ENCODE data around the gene PUS10. TPM values are rescaled to one million over a fixed set of nuclear protein-coding genes. Genes with fewer than 3 reads are reported as not detected.
"Not testable (repeated sequence)": the region's sequence is repeated elsewhere in the genome, so short reads cannot be mapped to it uniquely, and the experiment has no call there.

Gene PUS10, protein sequence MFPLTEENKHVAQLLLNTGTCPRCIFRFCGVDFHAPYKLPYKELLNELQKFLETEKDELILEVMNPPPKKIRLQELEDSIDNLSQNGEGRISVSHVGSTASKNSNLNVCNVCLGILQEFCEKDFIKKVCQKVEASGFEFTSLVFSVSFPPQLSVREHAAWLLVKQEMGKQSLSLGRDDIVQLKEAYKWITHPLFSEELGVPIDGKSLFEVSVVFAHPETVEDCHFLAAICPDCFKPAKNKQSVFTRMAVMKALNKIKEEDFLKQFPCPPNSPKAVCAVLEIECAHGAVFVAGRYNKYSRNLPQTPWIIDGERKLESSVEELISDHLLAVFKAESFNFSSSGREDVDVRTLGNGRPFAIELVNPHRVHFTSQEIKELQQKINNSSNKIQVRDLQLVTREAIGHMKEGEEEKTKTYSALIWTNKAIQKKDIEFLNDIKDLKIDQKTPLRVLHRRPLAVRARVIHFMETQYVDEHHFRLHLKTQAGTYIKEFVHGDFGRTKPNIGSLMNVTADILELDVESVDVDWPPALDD
- 10 to 100 TPM in 1 of 2 donors, 1 to 10 TPM in 1; 8.5 to 13.4 TPM for total RNA-seq

DNA sequence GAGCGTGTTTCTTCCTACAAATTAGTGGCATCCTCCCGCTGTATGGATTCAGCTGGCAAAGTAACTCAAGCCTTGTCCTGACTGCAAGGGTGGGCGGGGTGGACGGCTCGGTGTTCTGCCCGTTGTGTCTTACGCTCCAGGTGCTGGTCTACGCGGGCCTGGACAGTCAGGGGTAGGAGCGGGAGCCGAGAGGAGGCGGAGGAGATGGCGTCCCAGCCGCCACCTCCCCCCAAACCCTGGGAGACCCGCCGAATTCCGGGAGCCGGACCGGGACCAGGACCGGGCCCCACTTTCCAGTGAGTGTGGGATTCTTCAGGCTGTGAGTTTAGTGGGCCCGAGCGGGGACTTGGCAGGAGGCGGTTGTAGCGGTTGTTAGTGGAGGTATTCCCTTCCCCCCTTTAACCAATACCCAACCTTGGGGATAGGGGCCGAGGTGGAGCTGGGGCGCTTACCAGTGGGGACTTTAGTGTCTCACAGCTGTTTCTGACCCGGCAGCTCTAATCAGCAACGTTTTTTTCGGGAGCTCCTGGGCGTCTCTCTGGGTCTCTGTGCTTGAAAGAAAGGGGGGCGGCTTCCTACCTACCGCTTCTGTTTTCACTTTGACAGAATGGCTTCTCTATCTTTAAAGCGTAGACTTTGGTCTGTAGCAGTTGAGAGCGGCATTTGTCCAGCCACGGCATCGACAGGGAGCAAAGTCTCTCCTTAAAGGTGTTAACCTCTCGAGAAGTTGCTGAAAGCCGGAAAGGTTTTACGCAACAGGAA lies at the start of gene PUS10, which contains the start of gene PEX13:
PUS10 (minus strand) TSS at position 700 of the 762 bp plus-strand sequence. CDS start 6,365 bp downstream, outside the sequence.
PEX13 (plus strand) TSS at position 165 of the 762 bp plus-strand sequence; CDS start at position 205, 40 bp downstream.
- H3K27ac Mint-ChIP-seq = peak within 1 kb of the TSS; percentile 96 to 100
- ATAC-seq (peak; percentile 60 to 85), DNase-seq (ENCODE audit: low spot score in 2 of 2) (peak in 1 of 2 donors; percentile 68)
- no peaks in the 10 kb centered on the region for H3K9me3 Mint-ChIP-seq
- peaks cover 23 to 32% of the 10 kb centered on the region in 2 donors for H3K36me3 Mint-ChIP-seq

DNA sequence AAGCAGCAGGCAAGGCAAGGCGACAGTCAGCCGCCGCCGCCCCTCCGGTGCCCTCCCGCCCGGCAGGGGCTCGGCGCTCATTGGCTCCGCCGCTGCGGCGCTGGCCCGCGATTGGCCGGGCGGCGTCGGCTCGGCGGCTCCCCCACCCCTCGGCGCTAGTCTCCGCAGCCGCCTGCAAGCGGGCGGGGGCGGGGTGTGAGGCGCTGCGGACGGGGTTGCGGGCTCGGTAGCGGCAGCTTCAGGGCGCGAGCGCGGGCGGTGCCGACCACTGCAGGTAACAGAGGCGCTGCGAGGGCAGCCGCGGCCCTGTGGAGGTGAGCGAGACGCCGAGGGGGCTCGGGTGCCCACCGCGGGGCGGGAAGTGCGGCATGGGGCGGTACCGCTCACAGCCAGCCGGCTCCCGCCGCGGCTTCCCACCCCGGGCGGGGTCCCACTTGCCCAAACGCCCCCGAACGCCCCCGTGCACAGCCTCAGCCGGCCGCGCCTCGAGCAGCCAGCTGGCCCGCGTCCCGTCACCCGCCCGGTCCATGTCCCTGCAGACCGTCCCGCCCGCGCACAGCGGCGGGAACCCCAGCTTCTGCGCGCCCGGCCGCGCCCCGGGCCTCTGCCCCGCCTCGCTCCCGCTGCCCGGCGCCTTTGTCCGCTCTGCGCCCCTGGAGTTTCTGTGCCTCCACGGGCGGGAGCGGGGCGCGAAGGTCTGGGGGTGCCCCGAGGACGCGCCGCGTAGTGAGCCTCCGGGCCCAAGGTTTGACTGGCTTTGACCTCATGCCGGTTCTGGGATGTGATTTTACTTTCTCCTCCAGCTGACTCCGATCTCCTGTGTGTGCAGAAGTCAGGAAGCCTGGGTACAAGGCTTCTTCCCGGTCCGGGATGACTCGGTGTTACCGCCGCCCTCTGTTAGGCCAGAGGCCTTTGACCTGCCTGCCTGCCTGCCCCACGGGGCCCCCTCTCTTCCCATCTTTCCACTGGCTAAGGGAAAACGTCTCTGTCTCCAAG lies 48.0 kb upstream of the PUS10 start, which contains the start of gene SANBR:
SANBR (plus strand) TSS at position 158 of the 996 bp plus-strand sequence. CDS start 4,480 bp downstream, outside the sequence.
- DNase-seq (ENCODE audit: low spot score in 2 of 2) (peak; percentile 86 to 90), ATAC-seq (peak; percentile 96 to 98)
- no peak within 1 kb of the TSS for H3K27ac Mint-ChIP-seq
- H3K36me3 Mint-ChIP-seq = no peaks in the 10 kb centered on the region
- no peaks in the 10 kb centered on the region for H3K9me3 Mint-ChIP-seq

DNA sequence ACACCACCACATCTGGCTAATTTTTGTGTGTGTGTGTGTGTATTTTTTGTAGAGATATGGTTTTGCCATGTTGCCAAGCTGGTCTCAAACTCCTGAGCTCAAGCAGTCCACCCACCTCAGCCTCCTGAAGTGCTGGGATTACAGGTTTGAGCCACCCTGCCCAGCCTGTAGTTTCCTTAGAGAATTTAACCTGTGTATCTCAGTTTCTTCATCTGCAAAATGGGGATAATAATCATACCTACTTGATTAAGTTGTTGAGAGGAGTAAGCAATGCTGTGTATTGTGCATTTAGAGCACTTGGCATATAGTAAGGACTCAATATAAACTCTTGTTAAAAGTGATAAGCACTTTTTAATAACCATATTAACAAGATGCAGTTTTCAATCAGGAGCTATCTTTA lies 41.3 kb upstream of the PUS10 start:
- no peak for DNase-seq (ENCODE audit: low spot score in 2 of 2)
- ATAC-seq = no peak
- peaks cover 0 to 14% of the 10 kb centered on the region in 2 donors for H3K36me3 Mint-ChIP-seq
- H3K27ac Mint-ChIP-seq = no peak overlapping the region
- no peaks in the 10 kb centered on the region for H3K9me3 Mint-ChIP-seq

DNA sequence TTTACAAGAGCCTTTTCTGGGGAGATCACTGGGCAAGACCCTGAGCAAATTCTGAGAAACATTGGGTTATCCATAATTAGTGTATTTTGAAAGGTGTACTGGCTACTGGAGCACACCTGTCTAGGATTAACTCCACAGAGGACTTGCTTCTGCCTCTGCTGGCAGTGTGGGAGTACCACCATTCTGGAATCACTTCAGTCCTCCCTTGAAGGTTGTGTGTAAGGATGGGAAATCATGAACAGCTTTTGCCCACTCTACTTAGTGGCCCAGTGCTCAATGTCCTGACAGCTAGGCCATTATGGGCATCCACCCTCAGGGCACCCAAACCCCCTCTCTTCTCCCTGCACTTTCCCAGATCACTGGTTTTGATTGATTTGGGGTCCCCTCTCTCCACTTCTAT lies 39.5 kb upstream of the PUS10 start:
- Mint-ChIP-seq H3K27ac (no peak overlapping the region), H3K9me3 (no peaks in the 10 kb centered on the region), H3K36me3 (peaks cover 0 to 14% of the 10 kb centered on the region in 2 donors)
- DNase-seq (ENCODE audit: low spot score in 2 of 2) (no peak), ATAC-seq (no peak)

DNA sequence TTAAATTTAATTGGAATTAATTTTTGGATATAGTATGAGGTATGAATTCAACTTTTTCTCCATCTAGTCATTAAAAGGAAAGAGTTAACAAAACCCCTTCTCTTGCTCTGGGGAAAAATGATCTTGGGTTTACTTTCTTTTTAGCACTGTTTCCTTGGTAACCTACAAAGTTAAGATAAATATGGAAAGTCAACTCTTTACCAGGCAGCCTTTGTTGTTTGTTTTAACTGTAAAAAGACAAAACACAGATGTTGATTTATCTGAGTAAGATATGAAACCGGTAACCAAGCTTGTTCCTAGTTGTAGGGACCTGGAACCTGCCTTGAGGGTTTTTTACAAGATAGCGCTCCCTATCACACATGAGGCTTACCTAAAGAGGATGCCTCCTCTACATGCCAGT lies 37.5 kb upstream of the PUS10 start:
- Mint-ChIP-seq H3K9me3 (no peaks in the 10 kb centered on the region), H3K36me3 (peaks cover 0 to 14% of the 10 kb centered on the region in 2 donors), H3K27ac (peak overlapping the region; percentile 38 to 91)
- ATAC-seq (peak in 1 of 2 donors; percentile 74), DNase-seq (ENCODE audit: low spot score in 2 of 2) (no peak)

DNA sequence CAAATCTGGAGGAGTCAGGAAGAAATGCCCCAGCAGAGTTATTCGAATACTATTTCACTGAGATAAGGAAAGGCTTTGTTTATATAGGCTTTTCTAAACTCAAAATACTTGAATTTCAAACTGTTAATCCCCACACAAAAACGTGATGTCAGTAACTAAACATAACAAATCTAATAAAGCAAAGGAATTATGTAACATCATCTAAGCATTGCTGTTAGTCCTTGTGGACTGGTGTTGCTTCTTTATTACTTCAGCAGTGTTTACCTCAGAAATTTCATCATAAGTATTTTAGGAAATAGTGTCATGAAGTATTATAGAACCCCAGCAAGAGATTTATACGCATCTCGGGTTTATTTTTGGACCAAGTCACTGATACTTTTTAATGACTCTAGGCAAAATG lies 27.9 kb upstream of the PUS10 start:
- Mint-ChIP-seq H3K9me3 (no peaks in the 10 kb centered on the region), H3K36me3 (no peaks in the 10 kb centered on the region), H3K27ac (peak overlapping the region in 1 of 2 donors; percentile 1)
- DNase-seq (ENCODE audit: low spot score in 2 of 2) = no peak
- no peak for ATAC-seq

DNA sequence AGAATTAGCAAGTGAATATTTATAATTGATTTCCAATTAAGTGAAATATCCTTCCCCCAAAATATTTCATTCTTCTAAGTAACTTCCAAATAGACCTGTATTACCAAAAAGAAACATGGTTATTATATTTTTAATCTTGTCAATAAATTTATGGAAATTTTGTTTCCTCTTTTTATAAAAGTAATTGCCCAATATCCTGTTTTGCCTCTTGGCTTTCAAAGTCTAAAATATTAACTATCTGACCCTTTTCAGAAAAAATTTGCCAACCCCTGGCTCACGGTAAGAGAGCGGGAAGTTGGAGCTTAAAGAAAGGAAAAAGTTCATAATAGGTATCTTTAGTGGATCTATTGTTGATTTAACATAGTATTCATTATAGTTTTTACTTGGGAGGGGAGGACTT lies 27.2 kb upstream of the PUS10 start:
- Mint-ChIP-seq H3K36me3 (no peaks in the 10 kb centered on the region), H3K9me3 (no peaks in the 10 kb centered on the region)
- ATAC-seq = no peak

DNA sequence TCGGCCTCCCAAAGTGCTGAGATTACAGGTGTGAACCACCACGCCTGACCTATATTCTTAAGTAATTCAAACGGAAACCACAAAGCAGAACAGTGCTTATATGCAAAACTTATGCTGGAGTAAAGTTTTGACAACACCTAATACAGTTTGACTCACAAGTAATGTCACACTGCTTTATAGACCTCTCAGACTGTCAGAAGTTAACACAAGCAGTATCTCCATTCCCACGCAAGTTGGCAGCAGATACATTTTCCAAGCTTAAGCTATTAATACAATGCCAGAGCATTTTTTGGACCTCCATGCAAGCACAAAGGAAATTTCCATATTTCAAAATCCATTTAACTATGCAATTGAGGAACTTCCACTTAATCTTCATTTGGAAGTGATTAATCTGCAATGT lies 26.6 kb upstream of the PUS10 start:
- Mint-ChIP-seq H3K9me3 (no peaks in the 10 kb centered on the region), H3K27ac (no peak overlapping the region), H3K36me3 (no peaks in the 10 kb centered on the region)
- ATAC-seq (peak in 1 of 2 donors; percentile 28), DNase-seq (ENCODE audit: low spot score in 2 of 2) (no peak)

More for the DNA sequence above, 27.2 kb upstream of the PUS10 start:
- peak overlapping the region in 1 of 2 donors; percentile 48 for H3K27ac Mint-ChIP-seq
- no peak for DNase-seq (ENCODE audit: low spot score in 2 of 2)

DNA sequence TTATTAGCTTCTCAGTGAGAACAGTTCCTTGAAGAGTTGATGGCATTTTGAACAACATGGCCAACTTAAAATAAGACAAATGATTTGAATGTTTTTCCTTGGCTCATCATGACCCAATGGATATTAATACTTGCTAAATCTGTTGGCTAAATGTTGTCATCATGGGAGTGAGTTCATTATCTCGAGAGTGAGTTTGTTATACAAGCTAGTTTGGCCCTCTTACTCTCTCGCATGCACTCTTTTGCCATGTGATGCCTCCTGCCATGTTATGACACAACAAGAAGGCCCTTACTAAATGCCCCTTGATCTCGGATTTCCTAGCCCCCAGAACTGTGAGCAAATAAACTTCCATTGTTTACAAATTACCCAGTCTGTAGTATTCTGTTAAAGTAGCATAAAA lies 24.8 kb upstream of the PUS10 start:
- H3K9me3 Mint-ChIP-seq = peaks cover 0 to under 1% of the 10 kb centered on the region in 2 donors
- no peak for DNase-seq (ENCODE audit: low spot score in 2 of 2)
- no peak overlapping the region for H3K27ac Mint-ChIP-seq
- no peak for ATAC-seq
- no peaks in the 10 kb centered on the region for H3K36me3 Mint-ChIP-seq

DNA sequence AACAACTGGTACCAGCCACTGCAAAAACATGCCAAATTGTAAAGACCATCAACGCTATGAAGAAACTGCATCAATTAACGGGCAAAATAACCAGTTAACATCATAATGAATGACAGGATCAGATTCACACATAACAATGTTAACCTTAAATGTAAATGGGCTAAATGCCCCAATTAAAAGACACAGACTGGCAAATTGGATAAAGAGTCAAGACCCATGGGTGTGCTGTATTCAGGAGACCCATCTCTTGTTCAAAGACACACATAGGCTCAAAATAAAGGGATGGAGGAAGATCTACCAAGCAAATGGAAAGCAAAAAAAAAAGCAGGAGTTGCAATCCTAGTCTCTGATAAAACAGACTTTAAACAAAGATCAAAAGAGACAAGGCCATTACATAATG lies 18.6 kb upstream of the PUS10 start:
- H3K27ac Mint-ChIP-seq; ATAC-seq; DNase-seq (ENCODE audit: low spot score in 2 of 2): not testable (repeated sequence)
- Mint-ChIP-seq H3K36me3 (peaks cover 16 to 36% of the 10 kb centered on the region in 2 donors), H3K9me3 (peaks cover 12 to 13% of the 10 kb centered on the region in 2 donors)

DNA sequence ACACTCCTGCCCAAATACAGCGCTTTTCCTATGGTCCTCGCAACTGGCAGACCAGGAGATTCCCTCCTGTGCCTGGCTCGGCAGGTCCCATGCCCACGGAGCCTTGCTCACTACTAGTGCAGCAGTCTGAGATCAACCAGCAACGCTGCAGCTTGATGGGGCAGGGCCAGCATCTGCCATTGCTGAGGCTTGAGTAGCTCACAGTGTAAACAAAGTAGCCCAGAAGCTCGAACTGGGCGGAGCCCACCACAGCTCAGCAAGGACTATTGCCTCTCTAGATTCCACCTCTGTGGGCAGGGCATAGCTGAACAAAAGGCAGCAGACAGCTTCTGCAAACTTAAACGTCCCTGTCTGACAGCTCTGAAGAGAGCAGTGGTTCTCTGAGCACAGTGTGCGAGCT lies 16.5 kb upstream of the PUS10 start:
- H3K27ac Mint-ChIP-seq; ATAC-seq; DNase-seq (ENCODE audit: low spot score in 2 of 2): not testable (repeated sequence)
- H3K36me3 Mint-ChIP-seq = peaks cover 16 to 39% of the 10 kb centered on the region in 2 donors
- peaks cover 12 to 13% of the 10 kb centered on the region in 2 donors for H3K9me3 Mint-ChIP-seq

DNA sequence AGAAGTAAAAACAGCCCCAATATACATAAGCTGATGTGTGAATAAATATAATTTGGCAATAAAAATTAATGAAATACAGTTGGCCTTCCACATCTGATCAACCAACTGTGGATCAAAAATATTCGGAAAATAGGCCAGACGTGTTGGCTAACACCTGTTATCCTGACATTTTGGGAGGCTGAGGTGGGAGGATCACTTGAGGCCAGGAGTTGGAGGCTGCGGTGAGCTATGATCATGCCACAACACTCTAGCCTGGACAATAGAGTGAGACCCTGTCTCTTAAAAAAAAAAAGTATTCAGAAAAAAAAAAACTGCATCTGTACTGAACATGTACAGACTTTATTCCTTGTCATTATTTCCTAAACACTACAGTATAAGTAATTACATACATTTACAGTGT lies 11.5 kb upstream of the PUS10 start:
- Mint-ChIP-seq H3K36me3 (peaks cover 6 to 12% of the 10 kb centered on the region in 2 donors), H3K9me3 (peaks cover 0 to 4% of the 10 kb centered on the region in 2 donors), H3K27ac (no peak overlapping the region)
- DNase-seq (ENCODE audit: low spot score in 2 of 2) (no peak), ATAC-seq (no peak)

DNA sequence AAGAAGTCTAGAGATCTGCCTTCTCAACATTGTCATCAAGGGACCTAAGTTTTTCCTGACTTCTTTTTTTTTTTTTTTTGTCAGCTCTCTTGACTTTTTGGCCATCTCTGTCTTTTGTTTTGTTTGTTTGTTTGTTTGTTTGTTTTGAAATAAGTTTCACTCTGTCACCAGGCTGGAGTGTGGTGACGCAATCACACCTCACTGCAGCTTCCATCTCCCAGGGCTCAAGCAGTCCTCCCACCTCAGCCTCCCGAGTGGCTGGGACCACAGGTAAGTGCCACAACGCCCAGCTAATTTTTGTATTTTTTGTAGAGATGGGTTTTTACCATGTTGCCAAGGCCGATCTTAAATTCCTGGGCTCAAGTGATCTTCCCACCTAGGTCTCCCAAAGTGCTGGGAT lies 5.6 kb upstream of the PUS10 start:
- no peaks in the 10 kb centered on the region for H3K9me3 Mint-ChIP-seq
- DNase-seq (ENCODE audit: low spot score in 2 of 2) = no peak
- no peak for ATAC-seq
- H3K36me3 Mint-ChIP-seq = peaks cover 10 to 18% of the 10 kb centered on the region in 2 donors
- peak overlapping the region in 1 of 2 donors; percentile 20 for H3K27ac Mint-ChIP-seq

DNA sequence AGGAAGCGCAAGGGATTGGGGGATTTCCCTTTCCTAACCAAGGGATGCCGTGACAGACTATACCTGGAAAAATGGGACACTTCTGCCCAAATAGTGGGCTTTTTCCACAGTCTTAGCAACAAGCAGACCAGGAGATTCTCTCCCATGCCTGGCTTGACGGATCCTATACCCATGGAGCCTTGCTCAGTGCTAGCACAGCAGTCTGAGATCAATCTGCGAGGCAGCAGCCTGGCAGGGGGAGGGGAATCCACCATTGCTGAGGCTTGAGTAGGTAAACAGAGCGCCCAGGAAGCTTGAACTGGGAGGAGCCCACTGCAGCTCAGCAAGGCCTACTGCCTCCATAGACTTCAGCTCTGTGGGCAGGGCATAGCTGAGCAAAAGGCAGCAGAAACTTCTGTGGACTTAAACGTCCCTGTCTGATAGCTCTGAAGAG lies 3.2 kb upstream of the PUS10 start:
- Mint-ChIP-seq H3K36me3 (peaks cover 23 to 32% of the 10 kb centered on the region in 2 donors), H3K9me3 (no peaks in the 10 kb centered on the region), H3K27ac (no peak overlapping the region)
- ATAC-seq (no peak), DNase-seq (ENCODE audit: low spot score in 2 of 2) (no peak)

DNA sequence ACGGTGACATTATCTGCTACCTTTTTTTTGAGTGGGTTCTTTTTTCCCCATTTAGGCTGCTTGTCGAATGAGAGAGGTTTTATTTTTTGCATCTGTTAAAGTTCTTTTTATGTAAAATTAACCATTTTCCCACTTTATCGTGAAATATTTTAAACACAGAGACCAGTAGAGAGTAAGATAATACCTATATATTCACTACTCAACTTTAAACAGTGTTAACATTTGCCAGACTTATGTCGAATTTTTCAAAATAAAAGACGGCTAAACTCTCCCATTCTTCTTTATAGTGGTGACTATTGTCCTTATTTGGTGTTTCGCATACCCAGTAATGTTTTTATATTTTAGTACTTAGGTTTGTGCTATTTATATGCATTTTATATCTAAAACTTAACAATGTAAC lies 743 bp upstream of the PUS10 start:
- no peaks in the 10 kb centered on the region for H3K9me3 Mint-ChIP-seq
- H3K27ac Mint-ChIP-seq = peak overlapping the region in 1 of 2 donors; percentile 96
- no peak for ATAC-seq
- no peak for DNase-seq (ENCODE audit: low spot score in 2 of 2)
- H3K36me3 Mint-ChIP-seq = peaks cover 23 to 32% of the 10 kb centered on the region in 2 donors

Measured in activated naive CD4-positive, alpha-beta T cell treated with anti-CD3 and anti-CD28 coated beads, Interleukin-2, amount 50 U/mL, for 72 hours (primary cell).